Endothelial cell (in vitro differentiated cells): ENCODE measurements around the gene BCHE. TPM values are rescaled to one million over a fixed set of nuclear protein-coding genes. Genes with fewer than 3 reads are reported as not detected.

ENCODE experiments used
- DNase-seq: peaks from one replicate; pipeline ENCODE4 v3.0.0; 2021; ENCODE audit warnings: low spot score
- H3K27ac Mint-ChIP-seq: one replicate; pipeline ENCODE4 v1.8.0; 2021; ENCODE audit warnings: mixed read lengths, inconsistent platforms; ENCODE audit not compliant: unreplicated experiment
- H3K27me3 Mint-ChIP-seq: one replicate; pipeline ENCODE4 v1.8.0; 2021; ENCODE audit warnings: mild to moderate bottlenecking, moderate library complexity, mixed read lengths, inconsistent platforms; ENCODE audit not compliant: unreplicated experiment
- H3K36me3 Mint-ChIP-seq: one replicate; pipeline ENCODE4 v1.8.0; 2021; ENCODE audit warnings: mild to moderate bottlenecking, low read depth, mixed read lengths, inconsistent platforms; ENCODE audit not compliant: unreplicated experiment
- H3K4me1 Mint-ChIP-seq: one replicate; pipeline ENCODE4 v1.8.0; 2021; ENCODE audit warnings: mild to moderate bottlenecking, mixed read lengths, inconsistent platforms; ENCODE audit not compliant: unreplicated experiment
- H3K4me3 Mint-ChIP-seq: one replicate; pipeline ENCODE4 v1.8.0; 2021; ENCODE audit warnings: mild to moderate bottlenecking, mixed read lengths, inconsistent platforms; ENCODE audit not compliant: unreplicated experiment
- H3K9me3 Mint-ChIP-seq: one replicate; pipeline ENCODE4 v1.8.0; 2021; ENCODE audit warnings: mixed read lengths, inconsistent platforms; ENCODE audit not compliant: unreplicated experiment
- CTCF ChIP-seq: fragments of 200-600 bp; sonication (generic); IDR thresholded peaks from one replicate; pipeline ENCODE4 v1.5.0; 2021; ENCODE audit warnings: antibody characterized with exemption; ENCODE audit not compliant: unreplicated experiment
- total RNA-seq: library from RNA; stranded (reverse); fragmentation: NEBNext Ultra II Directional; extraction: Animal tissue kit (Norgen Biotek cat#: 25700); gene quantifications from one replicate; pipeline ENCODE4 v1.2.1, GENCODE V29; 2021; ENCODE audit not compliant: unreplicated experiment

BCHE gene
- total RNA-seq, 1 donor from 2014 or later = 3.1 TPM

GRCh38 chr3:165837801-165838200 lies 578 bp upstream of the BCHE start:
- H3K9me3 Mint-ChIP-seq = no peaks in the 10 kb centered on the region
- H3K27ac Mint-ChIP-seq = no peak overlapping the region
- H3K4me3 Mint-ChIP-seq = no peak overlapping the region

GRCh38 chr3:165835431-165835830 lies 1.8 kb downstream of the BCHE start:
- TF ChIP-seq CTCF = no peak
- Mint-ChIP-seq H3K4me3 (no peak overlapping the region), H3K9me3 (no peaks in the 10 kb centered on the region), H3K36me3 (no peaks in the 10 kb centered on the region), H3K27me3 (no peaks in the 10 kb centered on the region), H3K27ac (no peak overlapping the region), H3K4me1 (no peaks in the 10 kb centered on the region)
- no peak for DNase-seq

More at GRCh38 chr3:165837801-165838200, 578 bp upstream of the BCHE start:
- no peak for DNase-seq
- Mint-ChIP-seq H3K4me1 (no peaks in the 10 kb centered on the region), H3K27me3 (no peaks in the 10 kb centered on the region), H3K36me3 (no peaks in the 10 kb centered on the region)
- no peak for TF ChIP-seq CTCF

- no peak for TF ChIP-seq CTCF
- H3K36me3 Mint-ChIP-seq = no peaks in the 10 kb centered on the region
- no peak for DNase-seq
- no peaks in the 10 kb centered on the region for H3K27me3 Mint-ChIP-seq
- H3K27ac Mint-ChIP-seq = no peak overlapping the region
- H3K9me3 Mint-ChIP-seq = no peaks in the 10 kb centered on the region
- H3K4me1 Mint-ChIP-seq = peaks cover 1% of the 10 kb centered on the region
- H3K4me3 Mint-ChIP-seq = no peak overlapping the region
These were observed 6.5 kb downstream of the BCHE start for GRCh38 chr3:165830746-165831145.

- no peak for TF ChIP-seq CTCF
- Mint-ChIP-seq H3K27me3 (no peaks in the 10 kb centered on the region), H3K9me3 (no peaks in the 10 kb centered on the region), H3K27ac (no peak overlapping the region), H3K36me3 (no peaks in the 10 kb centered on the region), H3K4me3 (no peak overlapping the region), H3K4me1 (peaks cover 3% of the 10 kb centered on the region)
- no peak for DNase-seq
These were observed 9.3 kb downstream of the BCHE start for GRCh38 chr3:165827883-165828282.

GRCh38 chr3:165827233-165827632 lies 10.0 kb downstream of the BCHE start:
- no peaks in the 10 kb centered on the region for H3K36me3 Mint-ChIP-seq
- no peak for DNase-seq
- no peaks in the 10 kb centered on the region for H3K9me3 Mint-ChIP-seq
- peaks cover 3% of the 10 kb centered on the region for H3K4me1 Mint-ChIP-seq
- TF ChIP-seq CTCF = no peak
- no peaks in the 10 kb centered on the region for H3K27me3 Mint-ChIP-seq
- no peak overlapping the region for H3K27ac Mint-ChIP-seq
- no peak overlapping the region for H3K4me3 Mint-ChIP-seq
